Mesothelial cell of epicardium (in vitro differentiated cells): ENCODE results near the gene ANKAR. TPM values are rescaled to one million over a fixed set of nuclear protein-coding genes. Genes with fewer than 3 reads are reported as not detected.
A peak's percentile ranks its signal among the peaks of the same experiment; 100 is the strongest.
"Not testable (repeated sequence)": the region's sequence is repeated elsewhere in the genome, so short reads cannot be mapped to it uniquely, and the experiment has no call there.

Experiments used
- DNase-seq, 2 experiments: peaks; one replicate each; pipeline ENCODE4 v3.0.0; 2021; ENCODE audit warnings: low spot score in 2 of 2; ENCODE audit not compliant: unreplicated experiment in 2 of 2
- H3K27ac Mint-ChIP-seq: 2 replicates; pipeline ENCODE4 v1.8.0; 2021; ENCODE audit warnings: mixed read lengths
- H3K27me3 Mint-ChIP-seq: 2 replicates; pipeline ENCODE4 v1.8.0; 2021; ENCODE audit warnings: low read depth, mixed read lengths
- H3K36me3 Mint-ChIP-seq: 2 replicates; pipeline ENCODE4 v1.8.0; 2021; ENCODE audit warnings: mixed read lengths
- H3K4me1 Mint-ChIP-seq: 2 replicates; pipeline ENCODE4 v1.8.0; 2021; ENCODE audit warnings: mixed read lengths
- H3K4me3 Mint-ChIP-seq: 2 replicates; pipeline ENCODE4 v1.8.0; 2021; ENCODE audit warnings: mild to moderate bottlenecking, moderate library complexity, mixed read lengths
- H3K9me3 Mint-ChIP-seq: 2 replicates; pipeline ENCODE4 v1.8.0; 2021; ENCODE audit warnings: mixed read lengths
- CTCF ChIP-seq: fragments of 200-600 bp; sonication (generic); IDR thresholded peaks from one replicate; pipeline ENCODE4 v1.5.0; 2021; ENCODE audit warnings: antibody characterized with exemption; ENCODE audit not compliant: unreplicated experiment
- total RNA-seq: library from RNA; stranded (reverse); gene quantifications from 3 replicates; pipeline ENCODE4 v1.2.1, GENCODE V29; 2021

The ANKAR gene
- total RNA-seq, 1 donor from 2014 or later = 14.6 TPM

GRCh38 chr2:189683348-189683747 is 8.9 kb downstream of the ANKAR start:
- Mint-ChIP-seq H3K4me1 (peaks cover 16% of the 10 kb centered on the region), H3K27me3 (no peaks in the 10 kb centered on the region), H3K4me3 (no peak overlapping the region), H3K27ac (no peak overlapping the region), H3K9me3 (peaks cover 15% of the 10 kb centered on the region), H3K36me3 (peaks cover 13% of the 10 kb centered on the region)
- TF ChIP-seq CTCF = no peak
- DNase-seq = no peak

GRCh38 chr2:189684811-189685210 is 10.3 kb downstream of the ANKAR start:
- DNase-seq = no peak
- H3K4me1 Mint-ChIP-seq = peaks cover 16% of the 10 kb centered on the region
- no peak overlapping the region for H3K4me3 Mint-ChIP-seq
- no peaks in the 10 kb centered on the region for H3K27me3 Mint-ChIP-seq
- peaks cover under 1% of the 10 kb centered on the region for H3K36me3 Mint-ChIP-seq
- H3K27ac Mint-ChIP-seq = no peak overlapping the region
- no peak for TF ChIP-seq CTCF
- peaks cover under 1% of the 10 kb centered on the region for H3K9me3 Mint-ChIP-seq

GRCh38 chr2:189685540-189686229 is 11.2 kb downstream of the ANKAR start:
- Mint-ChIP-seq H3K9me3 (no peaks in the 10 kb centered on the region), H3K36me3 (peaks cover 2% of the 10 kb centered on the region), H3K27me3 (no peaks in the 10 kb centered on the region), H3K4me1 (peaks cover 16% of the 10 kb centered on the region), H3K4me3 (no peak overlapping the region), H3K27ac (peak overlapping the region; percentile 39)
- DNase-seq = peak in 1 of 2 experiments; percentile 46
- TF ChIP-seq CTCF = no peak

GRCh38 chr2:189687796-189688195 is 13.3 kb downstream of the ANKAR start:
- not testable (repeated sequence) for H3K27me3 Mint-ChIP-seq, H3K4me3 Mint-ChIP-seq, H3K27ac Mint-ChIP-seq, DNase-seq, H3K9me3 Mint-ChIP-seq, H3K36me3 Mint-ChIP-seq
- H3K4me1 Mint-ChIP-seq = peaks cover 16% of the 10 kb centered on the region

GRCh38 chr2:189696223-189696622 is 21.8 kb downstream of the ANKAR start:
- Mint-ChIP-seq H3K27me3 (no peaks in the 10 kb centered on the region), H3K4me3 (no peak overlapping the region), H3K9me3 (no peaks in the 10 kb centered on the region), H3K4me1 (peaks cover 3% of the 10 kb centered on the region), H3K36me3 (peaks cover 3% of the 10 kb centered on the region), H3K27ac (no peak overlapping the region)
- DNase-seq = no peak
- TF ChIP-seq CTCF = no peak

GRCh38 chr2:189698020-189698887 is 23.8 kb downstream of the ANKAR start:
- Mint-ChIP-seq H3K27ac (no peak overlapping the region), H3K4me3 (peak overlapping the region; percentile 38)
- DNase-seq = no peak

More at GRCh38 chr2:189698020-189698887, 23.8 kb downstream of the ANKAR start:
- Mint-ChIP-seq H3K36me3 (peaks cover 2% of the 10 kb centered on the region), H3K9me3 (no peaks in the 10 kb centered on the region), H3K4me1 (peaks cover 3% of the 10 kb centered on the region), H3K27me3 (no peaks in the 10 kb centered on the region)
- TF ChIP-seq CTCF = peak; percentile 58
